ENCODE results near the gene LYPD6.

Gene LYPD6

GRCh38 chr2:149331023-149331400, 625 bp downstream of the LYPD6 start:
- TF ChIP-seq ZNF274 (IDR thresholded peaks at IDR 0.05; ENCODE audit: low read depth, low read length): no peak
- no peak overlapping the region; the same call in 1 of the 2 replicates for H3K4me3 ChIP-seq (ENCODE audit: low read length)

GRCh38 chr2:149332364-149332763, 2.0 kb downstream of the LYPD6 start:
- H3K4me3 ChIP-seq (ENCODE audit: low read length): no peak overlapping the region
- TF ChIP-seq ZNF274 (IDR thresholded peaks at IDR 0.05; ENCODE audit: low read depth, low read length): no peak

- no peak overlapping the region for H3K4me3 ChIP-seq (ENCODE audit: low read length)
- no peak for TF ChIP-seq ZNF274 (IDR thresholded peaks at IDR 0.05; ENCODE audit: low read depth, low read length)
These were observed 3.2 kb downstream of the LYPD6 start for GRCh38 chr2:149333636-149334035.

GRCh38 chr2:149334156-149334555, 3.8 kb downstream of the LYPD6 start:
- TF ChIP-seq ZNF274 (IDR thresholded peaks at IDR 0.05; ENCODE audit: low read depth, low read length): no peak
- no peak overlapping the region for H3K4me3 ChIP-seq (ENCODE audit: low read length)

GRCh38 chr2:149339324-149339723, 8.9 kb downstream of the LYPD6 start:
- no peak for TF ChIP-seq ZNF274 (IDR thresholded peaks at IDR 0.05; ENCODE audit: low read depth, low read length)
- no peak overlapping the region for H3K4me3 ChIP-seq (ENCODE audit: low read length)

- H3K4me3 ChIP-seq (ENCODE audit: low read length): no peak overlapping the region
- no peak for TF ChIP-seq ZNF274 (IDR thresholded peaks at IDR 0.05; ENCODE audit: low read depth, low read length)
These were observed 12.1 kb downstream of the LYPD6 start for GRCh38 chr2:149342509-149342908.

- no peak for TF ChIP-seq ZNF274 (IDR thresholded peaks at IDR 0.05; ENCODE audit: low read depth, low read length)
- H3K4me3 ChIP-seq (ENCODE audit: low read length): no peak overlapping the region
These were observed 13.7 kb downstream of the LYPD6 start for GRCh38 chr2:149344105-149344504.

- no peak overlapping the region for H3K4me3 ChIP-seq (ENCODE audit: low read length)
- no peak for TF ChIP-seq ZNF274 (IDR thresholded peaks at IDR 0.05; ENCODE audit: low read depth, low read length)
These were observed 15.9 kb downstream of the LYPD6 start for GRCh38 chr2:149346272-149346671.

GRCh38 chr2:149348291-149348690, 17.9 kb downstream of the LYPD6 start:
- TF ChIP-seq ZNF274 (IDR thresholded peaks at IDR 0.05; ENCODE audit: low read depth, low read length): no peak
- no peak overlapping the region for H3K4me3 ChIP-seq (ENCODE audit: low read length)

DNA sequence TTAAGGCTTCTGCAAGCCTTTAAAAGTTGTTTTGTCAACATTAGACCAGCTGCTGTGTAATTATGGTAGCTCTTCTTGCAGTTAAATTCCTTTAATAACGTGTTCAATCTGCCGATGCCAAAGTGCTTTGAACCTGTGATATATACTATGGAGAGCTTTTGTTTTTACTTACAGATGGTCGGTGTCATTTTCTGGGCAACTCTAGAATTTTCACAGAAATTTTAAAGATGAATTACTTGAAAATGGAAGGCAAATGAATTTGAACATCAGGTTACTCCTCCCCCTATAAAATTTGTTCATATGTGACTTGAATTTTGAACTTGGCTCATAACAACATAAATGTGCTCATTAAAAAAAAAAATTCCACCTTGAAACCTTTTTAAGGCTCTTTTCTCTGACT, 23.0 kb downstream of the LYPD6 start:
- TF ChIP-seq ZNF274 (IDR thresholded peaks at IDR 0.05; ENCODE audit: low read depth, low read length): no peak
- no peak overlapping the region for H3K4me3 ChIP-seq (ENCODE audit: low read length)

GRCh38 chr2:149355716-149356422, 25.5 kb downstream of the LYPD6 start:
- no peak for TF ChIP-seq ZNF274 (IDR thresholded peaks at IDR 0.05; ENCODE audit: low read depth, low read length)
- no peak overlapping the region for H3K4me3 ChIP-seq (ENCODE audit: low read length)

- no peak overlapping the region for H3K4me3 ChIP-seq (ENCODE audit: low read length)
These were observed 26.7 kb downstream of the LYPD6 start for GRCh38 chr2:149357058-149357457.

GRCh38 chr2:149360106-149360505, 29.7 kb downstream of the LYPD6 start:
- H3K4me3 ChIP-seq (ENCODE audit: low read length): no peak overlapping the region
- TF ChIP-seq ZNF274 (IDR thresholded peaks at IDR 0.05; ENCODE audit: low read depth, low read length): no peak

More at GRCh38 chr2:149357058-149357457, 26.7 kb downstream of the LYPD6 start:
- TF ChIP-seq ZNF274 (IDR thresholded peaks at IDR 0.05; ENCODE audit: low read depth, low read length): no peak

GRCh38 chr2:149363958-149364357, 33.6 kb downstream of the LYPD6 start:
- no peak for TF ChIP-seq ZNF274 (IDR thresholded peaks at IDR 0.05; ENCODE audit: low read depth, low read length)
- H3K4me3 ChIP-seq (ENCODE audit: low read length): no peak overlapping the region

DNA sequence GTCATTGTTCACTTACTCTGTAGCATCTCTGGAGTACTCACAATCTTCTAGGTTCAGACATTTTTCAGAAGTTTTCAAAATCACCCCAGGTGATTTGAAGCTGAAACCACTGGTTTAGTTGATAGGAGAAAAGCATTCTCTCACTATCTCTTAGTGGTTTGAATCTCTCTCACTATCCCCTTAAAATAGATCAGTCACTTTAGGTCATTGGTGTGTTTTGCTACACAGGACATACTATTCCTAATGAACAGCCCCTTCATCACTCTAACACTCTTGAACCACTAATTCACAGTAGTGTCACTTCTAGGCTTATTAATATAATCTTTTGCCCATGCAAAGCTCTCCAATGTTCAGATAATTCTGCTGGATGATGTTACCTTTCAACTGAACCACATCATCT, 34.5 kb downstream of the LYPD6 start:
- no peak overlapping the region for H3K4me3 ChIP-seq (ENCODE audit: low read length)
- no peak for TF ChIP-seq ZNF274 (IDR thresholded peaks at IDR 0.05; ENCODE audit: low read depth, low read length)
